ENCODE results near the gene CDK4. TPM values are rescaled to one million over a fixed set of nuclear protein-coding genes. Genes with fewer than 3 reads are reported as not detected.

The CDK4 gene
- total and polyA plus RNA-seq, 2 of the 13 experiments (the other 11 are each of a cell fraction or from before 2014, with no cell fraction given) = 191 to 209 TPM

DNA sequence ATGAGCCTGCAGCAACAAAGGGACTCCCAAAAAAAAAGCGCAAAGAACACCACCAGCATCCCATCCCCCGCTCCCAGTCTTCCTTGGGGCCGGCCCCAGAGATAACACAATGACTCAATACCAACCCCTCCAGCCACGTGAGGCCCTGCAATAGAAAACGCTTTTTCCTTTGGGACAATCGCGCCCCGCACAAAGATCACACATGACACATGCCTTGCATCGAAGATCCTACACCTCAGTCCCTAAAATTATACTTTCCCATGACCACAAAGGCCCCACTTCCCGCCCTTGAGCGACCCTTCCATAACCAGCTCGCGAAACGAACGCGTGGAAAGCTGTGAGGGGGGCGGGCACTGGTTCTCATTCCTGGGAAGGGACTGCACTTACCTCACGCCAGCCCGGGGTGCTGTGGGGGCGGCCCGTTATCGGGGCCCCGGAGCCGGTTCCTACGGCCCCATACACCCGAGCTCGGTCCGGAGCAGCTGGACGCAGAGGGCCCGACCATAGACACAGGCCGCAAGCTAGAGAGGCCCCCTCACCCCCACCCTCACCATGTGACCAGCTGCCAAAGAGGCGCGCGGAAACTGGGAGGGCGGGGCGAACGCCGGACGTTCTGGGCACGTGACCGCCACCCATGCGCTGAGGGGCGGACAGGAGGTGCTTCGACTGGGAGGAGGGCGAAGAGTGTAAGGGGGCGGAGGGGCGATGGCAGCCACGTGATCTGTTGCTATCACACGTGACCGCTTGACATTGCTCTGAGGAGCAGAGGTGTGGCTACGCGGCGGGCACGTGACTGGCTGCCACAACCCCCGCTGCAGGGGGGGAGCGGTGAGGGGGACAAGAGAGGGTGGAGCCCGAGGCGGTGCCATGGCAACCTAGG, at the start of gene CDK4 (continued):
- 0 out of 2 replicates have a peak, but pooled peaks have one; percentile 52 for TF ChIP-seq WIZ (CRISPR knock-in tag; IDR thresholded peaks at IDR 0.05)
- TF ChIP-seq, protein P1, sequence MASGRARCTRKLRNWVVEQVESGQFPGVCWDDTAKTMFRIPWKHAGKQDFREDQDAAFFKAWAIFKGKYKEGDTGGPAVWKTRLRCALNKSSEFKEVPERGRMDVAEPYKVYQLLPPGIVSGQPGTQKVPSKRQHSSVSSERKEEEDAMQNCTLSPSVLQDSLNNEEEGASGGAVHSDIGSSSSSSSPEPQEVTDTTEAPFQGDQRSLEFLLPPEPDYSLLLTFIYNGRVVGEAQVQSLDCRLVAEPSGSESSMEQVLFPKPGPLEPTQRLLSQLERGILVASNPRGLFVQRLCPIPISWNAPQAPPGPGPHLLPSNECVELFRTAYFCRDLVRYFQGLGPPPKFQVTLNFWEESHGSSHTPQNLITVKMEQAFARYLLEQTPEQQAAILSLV (CRISPR knock-in tag; IDR thresholded peaks at IDR 0.05; ENCODE audit: borderline replicate concordance) = peak; percentile 80; the same call in 1 of the 2 replicates
- no peak for TF ChIP-seq BRCA1 (CRISPR knock-in tag; IDR thresholded peaks at IDR 0.05)
- peak; percentile 95 for TF ChIP-seq SRSF1 (optimal IDR thresholded peaks at IDR 0.05; ENCODE audit: low read depth, low read length)
- peak; percentile 16; the same call in 1 of the 2 replicates for TF ChIP-seq RARA (CRISPR knock-in tag; IDR thresholded peaks at IDR 0.05)
- peak; percentile 51; the same call in 1 of the 2 replicates for TF ChIP-seq NCOA1 (CRISPR knock-in tag; IDR thresholded peaks at IDR 0.05)
- TF ChIP-seq RAD21 (CRISPR knock-in tag; IDR thresholded peaks at IDR 0.05) = peak; percentile 34; the same call in 1 of the 2 replicates
- no peak; the same call in 1 of the 2 replicates for TF ChIP-seq ZNF724P (CRISPR knock-in tag; IDR thresholded peaks at IDR 0.05; ENCODE audit: borderline replicate concordance)
- no peak for TF ChIP-seq DPF2 (CRISPR knock-in tag; IDR thresholded peaks at IDR 0.05; ENCODE audit: borderline replicate concordance, low read depth)
- TF ChIP-seq REXO4 (CRISPR knock-in tag; IDR thresholded peaks at IDR 0.05; ENCODE audit: borderline replicate concordance) = 0 out of 2 replicates have a peak, but pooled peaks have one; percentile 46
- TF ChIP-seq, protein P2, sequence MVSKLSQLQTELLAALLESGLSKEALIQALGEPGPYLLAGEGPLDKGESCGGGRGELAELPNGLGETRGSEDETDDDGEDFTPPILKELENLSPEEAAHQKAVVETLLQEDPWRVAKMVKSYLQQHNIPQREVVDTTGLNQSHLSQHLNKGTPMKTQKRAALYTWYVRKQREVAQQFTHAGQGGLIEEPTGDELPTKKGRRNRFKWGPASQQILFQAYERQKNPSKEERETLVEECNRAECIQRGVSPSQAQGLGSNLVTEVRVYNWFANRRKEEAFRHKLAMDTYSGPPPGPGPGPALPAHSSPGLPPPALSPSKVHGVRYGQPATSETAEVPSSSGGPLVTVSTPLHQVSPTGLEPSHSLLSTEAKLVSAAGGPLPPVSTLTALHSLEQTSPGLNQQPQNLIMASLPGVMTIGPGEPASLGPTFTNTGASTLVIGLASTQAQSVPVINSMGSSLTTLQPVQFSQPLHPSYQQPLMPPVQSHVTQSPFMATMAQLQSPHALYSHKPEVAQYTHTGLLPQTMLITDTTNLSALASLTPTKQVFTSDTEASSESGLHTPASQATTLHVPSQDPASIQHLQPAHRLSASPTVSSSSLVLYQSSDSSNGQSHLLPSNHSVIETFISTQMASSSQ (IDR thresholded peaks at IDR 0.05; ENCODE audit: low read depth) = no peak
- TF ChIP-seq, protein P2 (CRISPR knock-in tag; IDR thresholded peaks at IDR 0.05; ENCODE audit: borderline replicate concordance) = peak; percentile 83; the same call in 1 of the 2 replicates
- peak; percentile 90 for TF ChIP-seq ATF7-NPFF (CRISPR knock-in tag; IDR thresholded peaks at IDR 0.05; ENCODE audit: low read depth)
- no peak for TF ChIP-seq FIP1L1 (IDR thresholded peaks at IDR 0.05; ENCODE audit: borderline replicate concordance, insufficient read depth, low read depth, low read length)
- peak; percentile 83 for TF ChIP-seq RELA (CRISPR knock-in tag; IDR thresholded peaks at IDR 0.05)
- TF ChIP-seq, protein P3, sequence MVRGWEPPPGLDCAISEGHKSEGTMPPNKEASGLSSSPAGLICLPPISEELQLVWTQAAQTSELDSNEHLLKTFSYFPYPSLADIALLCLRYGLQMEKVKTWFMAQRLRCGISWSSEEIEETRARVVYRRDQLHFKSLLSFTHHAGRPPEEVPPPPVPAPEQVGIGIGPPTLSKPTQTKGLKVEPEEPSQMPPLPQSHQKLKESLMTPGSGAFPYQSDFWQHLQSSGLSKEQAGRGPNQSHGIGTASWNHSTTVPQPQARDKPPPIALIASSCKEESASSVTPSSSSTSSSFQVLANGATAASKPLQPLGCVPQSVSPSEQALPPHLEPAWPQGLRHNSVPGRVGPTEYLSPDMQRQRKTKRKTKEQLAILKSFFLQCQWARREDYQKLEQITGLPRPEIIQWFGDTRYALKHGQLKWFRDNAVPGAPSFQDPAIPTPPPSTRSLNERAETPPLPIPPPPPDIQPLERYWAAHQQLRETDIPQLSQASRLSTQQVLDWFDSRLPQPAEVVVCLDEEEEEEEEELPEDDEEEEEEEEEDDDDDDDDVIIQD (CRISPR knock-in tag; IDR thresholded peaks at IDR 0.05; ENCODE audit: low read depth) = no peak
- TF ChIP-seq, protein P4, sequence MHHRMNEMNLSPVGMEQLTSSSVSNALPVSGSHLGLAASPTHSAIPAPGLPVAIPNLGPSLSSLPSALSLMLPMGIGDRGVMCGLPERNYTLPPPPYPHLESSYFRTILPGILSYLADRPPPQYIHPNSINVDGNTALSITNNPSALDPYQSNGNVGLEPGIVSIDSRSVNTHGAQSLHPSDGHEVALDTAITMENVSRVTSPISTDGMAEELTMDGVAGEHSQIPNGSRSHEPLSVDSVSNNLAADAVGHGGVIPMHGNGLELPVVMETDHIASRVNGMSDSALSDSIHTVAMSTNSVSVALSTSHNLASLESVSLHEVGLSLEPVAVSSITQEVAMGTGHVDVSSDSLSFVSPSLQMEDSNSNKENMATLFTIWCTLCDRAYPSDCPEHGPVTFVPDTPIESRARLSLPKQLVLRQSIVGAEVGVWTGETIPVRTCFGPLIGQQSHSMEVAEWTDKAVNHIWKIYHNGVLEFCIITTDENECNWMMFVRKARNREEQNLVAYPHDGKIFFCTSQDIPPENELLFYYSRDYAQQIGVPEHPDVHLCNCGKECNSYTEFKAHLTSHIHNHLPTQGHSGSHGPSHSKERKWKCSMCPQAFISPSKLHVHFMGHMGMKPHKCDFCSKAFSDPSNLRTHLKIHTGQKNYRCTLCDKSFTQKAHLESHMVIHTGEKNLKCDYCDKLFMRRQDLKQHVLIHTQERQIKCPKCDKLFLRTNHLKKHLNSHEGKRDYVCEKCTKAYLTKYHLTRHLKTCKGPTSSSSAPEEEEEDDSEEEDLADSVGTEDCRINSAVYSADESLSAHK (CRISPR knock-in tag; IDR thresholded peaks at IDR 0.05; ENCODE audit: borderline replicate concordance) = peak; percentile 75; the same call in 1 of the 2 replicates
- TF ChIP-seq ZSCAN31 (CRISPR knock-in tag; IDR thresholded peaks at IDR 0.05; ENCODE audit: low read depth) = peak; percentile 95
- peak; percentile 39; the same call in 1 of the 2 replicates for TF ChIP-seq TOE1 (CRISPR knock-in tag; IDR thresholded peaks at IDR 0.05)
